DND-41 (cell line): ENCODE results near the gene NFKB1.
A peak's percentile ranks its signal among the peaks of the same experiment; 100 is the strongest.

Source experiments
- ATAC-seq: fragments of 200-7000 bp; cut with Tn5 transposase; 3 replicates; pipeline ENCODE4 v1.9.1; 2021; ENCODE audit warnings: low read depth; ENCODE audit not compliant: insufficient read depth
- DNase-seq: peaks from one replicate; pipeline ENCODE4 v3.0.0-alpha.2; 2020
- H2AFZ ChIP-seq: 2 replicates; pipeline ENCODE4 v1.6.0; 2012; ENCODE audit warnings: low read depth, low read length
- H3K27ac ChIP-seq: 2 replicates; pipeline ENCODE4 v1.5.1; 2012; ENCODE audit warnings: low read length, inconsistent platforms
- H3K27me3 ChIP-seq: fragments of 200-600 bp; sonication (generic); 2 replicates; pipeline ENCODE4 v1.6.0; 2012; ENCODE audit warnings: low read length, mild to moderate bottlenecking, inconsistent platforms; ENCODE audit not compliant: insufficient read depth, poor library complexity
- H3K36me3 ChIP-seq: 2 replicates; pipeline ENCODE4 v1.5.1; 2012; ENCODE audit warnings: low read length, inconsistent platforms; ENCODE audit not compliant: insufficient read depth
- H3K4me1 ChIP-seq: 2 replicates; pipeline ENCODE4 v1.5.1; 2012; ENCODE audit warnings: mild to moderate bottlenecking, low read length; ENCODE audit not compliant: insufficient read depth
- H3K4me2 ChIP-seq: 2 replicates; pipeline ENCODE4 v1.6.0; 2012; ENCODE audit warnings: mild to moderate bottlenecking, moderate library complexity, low read length, inconsistent platforms; ENCODE audit not compliant: insufficient read depth
- H3K4me3 ChIP-seq, 2 experiments: fragments of 200-600 bp in 1 of 2; shearing (Covaris generic) in 1 of 2; 2 replicates each; pipeline ENCODE4 v1.5.1; 2012 to 2016; ENCODE audit warnings: inconsistent platforms in 2 of 2, low read length in 2 of 2, mild to moderate bottlenecking in 2 of 2, low read depth in 1 of 2, moderate library complexity in 1 of 2
- H3K79me2 ChIP-seq: 2 replicates; pipeline ENCODE4 v1.6.0; 2012; ENCODE audit warnings: low read length, inconsistent platforms; ENCODE audit not compliant: insufficient read depth
- H3K9ac ChIP-seq: 2 replicates; pipeline ENCODE4 v1.6.0; 2012; ENCODE audit warnings: low read depth, mild to moderate bottlenecking, inconsistent platforms, low read length, moderate library complexity
- H3K9me3 ChIP-seq: 2 replicates; pipeline ENCODE4 v1.5.1; 2012; ENCODE audit warnings: low read length, moderate library complexity, mild to moderate bottlenecking, inconsistent platforms; ENCODE audit not compliant: insufficient read depth, severe bottlenecking
- H4K20me1 ChIP-seq: 2 replicates; pipeline ENCODE4 v1.6.0; 2012; ENCODE audit warnings: low read length; ENCODE audit not compliant: insufficient read depth
- EZH2 ChIP-seq: IDR thresholded peaks from 3 replicates; pipeline ENCODE4 v1.6.1; 2012; ENCODE audit warnings: borderline replicate concordance, low read depth, mild to moderate bottlenecking, moderate library complexity, low read length, inconsistent platforms; ENCODE audit not compliant: severe bottlenecking
- TF ChIP-seq, protein P1 (sequence below): IDR thresholded peaks from 2 replicates; pipeline ENCODE4 v1.5.1; 2012; ENCODE audit warnings: borderline replicate concordance, low read length, moderate library complexity, mild to moderate bottlenecking; ENCODE audit not compliant: poor library complexity, severe bottlenecking; ENCODE audit errors: extremely low read depth

NFKB1 gene

DNA sequence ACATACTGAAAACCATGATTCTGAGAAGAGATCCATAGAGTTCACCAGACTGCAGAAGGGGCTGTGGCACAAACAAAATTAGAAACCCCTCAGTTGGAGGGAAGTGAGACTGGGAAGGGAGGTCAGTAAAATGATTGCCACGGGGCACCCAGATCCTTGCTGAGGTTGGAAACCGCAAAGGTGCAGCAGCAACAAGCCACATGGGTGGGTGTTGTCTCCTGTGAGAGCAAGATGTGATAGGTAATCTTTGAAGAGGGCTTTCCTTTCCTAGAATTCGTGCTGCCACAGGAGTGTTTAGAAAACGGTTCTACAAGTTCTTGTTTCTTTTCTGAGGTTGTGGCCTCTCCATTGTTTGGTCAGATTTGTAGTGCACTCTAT, 85.5 kb downstream of the NFKB1 start:
- Histone ChIP-seq H3K4me3 (no peak overlapping the region), H4K20me1 (no peaks in the 10 kb centered on the region), H3K27ac (no peak overlapping the region), H2AFZ (no peak overlapping the region), H3K27me3 (no peaks in the 10 kb centered on the region), H3K4me2 (no peak overlapping the region), H3K36me3 (peaks cover 69% of the 10 kb centered on the region), H3K4me1 (no peaks in the 10 kb centered on the region), H3K9me3 (peaks cover 11% of the 10 kb centered on the region), H3K79me2 (no peaks in the 10 kb centered on the region), H3K9ac (no peak overlapping the region)
- peak; percentile 25 for DNase-seq
- no peak for TF ChIP-seq EZH2
- TF ChIP-seq, protein P1, sequence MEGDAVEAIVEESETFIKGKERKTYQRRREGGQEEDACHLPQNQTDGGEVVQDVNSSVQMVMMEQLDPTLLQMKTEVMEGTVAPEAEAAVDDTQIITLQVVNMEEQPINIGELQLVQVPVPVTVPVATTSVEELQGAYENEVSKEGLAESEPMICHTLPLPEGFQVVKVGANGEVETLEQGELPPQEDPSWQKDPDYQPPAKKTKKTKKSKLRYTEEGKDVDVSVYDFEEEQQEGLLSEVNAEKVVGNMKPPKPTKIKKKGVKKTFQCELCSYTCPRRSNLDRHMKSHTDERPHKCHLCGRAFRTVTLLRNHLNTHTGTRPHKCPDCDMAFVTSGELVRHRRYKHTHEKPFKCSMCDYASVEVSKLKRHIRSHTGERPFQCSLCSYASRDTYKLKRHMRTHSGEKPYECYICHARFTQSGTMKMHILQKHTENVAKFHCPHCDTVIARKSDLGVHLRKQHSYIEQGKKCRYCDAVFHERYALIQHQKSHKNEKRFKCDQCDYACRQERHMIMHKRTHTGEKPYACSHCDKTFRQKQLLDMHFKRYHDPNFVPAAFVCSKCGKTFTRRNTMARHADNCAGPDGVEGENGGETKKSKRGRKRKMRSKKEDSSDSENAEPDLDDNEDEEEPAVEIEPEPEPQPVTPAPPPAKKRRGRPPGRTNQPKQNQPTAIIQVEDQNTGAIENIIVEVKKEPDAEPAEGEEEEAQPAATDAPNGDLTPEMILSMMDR: no peak
- ATAC-seq: peak; percentile 74

DNA sequence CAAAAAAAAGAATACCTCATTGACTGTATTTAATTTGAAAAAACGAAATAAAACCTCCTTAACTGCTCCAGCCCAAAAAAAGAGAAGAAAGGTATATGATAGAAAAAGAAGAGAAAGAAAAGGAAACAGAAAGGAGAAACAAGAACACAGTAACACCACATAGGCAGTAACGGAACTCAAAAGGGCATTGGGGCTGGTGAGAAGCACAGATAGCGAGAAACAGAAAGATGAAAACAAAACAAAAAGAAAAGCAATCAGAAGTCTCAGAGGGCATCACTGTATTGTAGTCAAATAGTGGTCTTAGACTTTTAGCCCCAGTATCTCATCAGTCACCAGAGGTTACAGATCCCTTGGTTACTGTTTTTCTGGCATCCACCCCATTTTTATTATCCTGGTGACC, 88.6 kb downstream of the NFKB1 start:
- H3K79me2 ChIP-seq: no peaks in the 10 kb centered on the region
- ATAC-seq: no peak
- H3K27me3 ChIP-seq: no peaks in the 10 kb centered on the region
- no peak overlapping the region for H3K4me3 ChIP-seq
- H2AFZ ChIP-seq: no peak overlapping the region
- no peaks in the 10 kb centered on the region for H4K20me1 ChIP-seq
- no peak overlapping the region for H3K27ac ChIP-seq
- no peak for DNase-seq
- no peak for TF ChIP-seq EZH2
- TF ChIP-seq, protein P1: no peak
- H3K4me1 ChIP-seq: no peaks in the 10 kb centered on the region
- H3K9ac ChIP-seq: no peak overlapping the region
- peaks cover 11% of the 10 kb centered on the region for H3K9me3 ChIP-seq
- H3K4me2 ChIP-seq: no peak overlapping the region
- peaks cover 52% of the 10 kb centered on the region for H3K36me3 ChIP-seq

DNA sequence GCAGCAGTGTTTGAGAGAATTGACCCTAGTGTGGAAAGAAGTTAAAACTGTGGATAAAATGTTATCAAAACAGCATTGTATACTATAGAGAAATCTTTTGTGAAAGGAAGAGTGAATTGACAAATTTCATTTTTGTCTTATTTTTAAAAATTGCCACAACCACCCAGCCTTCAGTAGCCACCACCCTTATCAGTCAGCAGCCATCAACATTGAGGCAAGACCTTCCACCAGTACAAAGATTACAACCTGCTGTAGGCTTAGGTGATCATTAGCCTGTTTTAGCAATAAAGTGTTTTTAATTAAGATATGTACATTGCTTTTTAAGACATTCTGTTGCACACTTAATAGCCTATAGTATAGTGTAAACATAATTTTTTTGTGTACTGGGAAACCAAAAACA, 91.1 kb downstream of the NFKB1 start:
- TF ChIP-seq EZH2: no peak
- no peaks in the 10 kb centered on the region for H4K20me1 ChIP-seq
- no peak overlapping the region for H3K9ac ChIP-seq
- no peaks in the 10 kb centered on the region for H3K27me3 ChIP-seq
- H2AFZ ChIP-seq: no peak overlapping the region
- H3K4me1 ChIP-seq: no peaks in the 10 kb centered on the region
- no peak overlapping the region for H3K27ac ChIP-seq
- no peaks in the 10 kb centered on the region for H3K79me2 ChIP-seq
- DNase-seq: no peak
- no peak overlapping the region for H3K4me3 ChIP-seq
- no peak overlapping the region for H3K4me2 ChIP-seq
- H3K9me3 ChIP-seq: peaks cover 11% of the 10 kb centered on the region
- H3K36me3 ChIP-seq: peaks cover 53% of the 10 kb centered on the region
- no peak for ATAC-seq

DNA sequence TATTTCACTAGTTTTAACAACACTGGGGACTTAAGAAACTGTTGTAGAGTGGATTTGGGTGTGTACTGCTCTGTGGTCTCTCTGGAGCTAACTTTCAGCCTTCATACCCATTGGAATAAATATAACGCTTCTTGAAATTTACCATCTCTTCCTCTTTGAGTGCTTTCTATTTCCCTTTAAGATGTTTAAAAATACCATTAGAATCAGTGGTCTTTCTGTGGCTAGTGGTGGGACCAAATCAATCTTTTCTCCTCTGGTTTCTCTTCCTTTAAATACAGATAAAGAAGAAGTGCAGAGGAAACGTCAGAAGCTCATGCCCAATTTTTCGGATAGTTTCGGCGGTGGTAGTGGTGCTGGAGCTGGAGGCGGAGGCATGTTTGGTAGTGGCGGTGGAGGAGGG, 92.0 kb downstream of the NFKB1 start:
- DNase-seq (no peak), ATAC-seq (no peak)
- Histone ChIP-seq H3K4me3 (no peak overlapping the region), H3K27ac (no peak overlapping the region), H3K4me2 (no peak overlapping the region), H3K27me3 (no peaks in the 10 kb centered on the region), H4K20me1 (no peaks in the 10 kb centered on the region), H3K36me3 (peaks cover 56% of the 10 kb centered on the region), H2AFZ (no peak overlapping the region), H3K79me2 (no peaks in the 10 kb centered on the region), H3K4me1 (no peaks in the 10 kb centered on the region), H3K9me3 (peaks cover 11% of the 10 kb centered on the region), H3K9ac (no peak overlapping the region)
- TF ChIP-seq, protein P1: no peak
- no peak for TF ChIP-seq EZH2
